ENCODE measurements around the gene IFNL2.

GRCh38 chr19:39304185-39304513 lies 36.0 kb downstream of the IFNL2 start:
- TF ChIP-seq POLR2A (IDR thresholded peaks at IDR 0.05) (no peak), CTCF (IDR thresholded peaks at IDR 0.05) (no peak)
